DOHH2 (cell line): Measurements from ENCODE around the gene MRFAP1.

ENCODE experiments used
- H3F3A ChIP-seq: fragments of 200-600 bp; sonication (generic), shearing (Covaris generic); 2 replicates; pipeline ENCODE4 v1.6.0; 2016; ENCODE audit warnings: antibody characterized with exemption, mild to moderate bottlenecking; ENCODE audit not compliant: control insufficient read depth, insufficient read depth
- H3K27ac ChIP-seq: fragments of 200-600 bp; sonication (generic); 2 replicates; pipeline ENCODE4 v1.5.1; 2014; ENCODE audit warnings: low read depth, mild to moderate bottlenecking, low read length, moderate library complexity
- H3K27me3 ChIP-seq: fragments of 200-600 bp; sonication (generic); 2 replicates; pipeline ENCODE4 v1.6.1; 2014; ENCODE audit warnings: mild to moderate bottlenecking, low read length, mixed read lengths; ENCODE audit not compliant: control insufficient read depth
- H3K36me3 ChIP-seq: fragments of 200-600 bp; sonication (generic); 2 replicates; pipeline ENCODE4 v1.6.1; 2014; ENCODE audit warnings: mild to moderate bottlenecking, low read length, moderate library complexity, mixed read lengths; ENCODE audit not compliant: control insufficient read depth
- H3K4me1 ChIP-seq: fragments of 200-600 bp; sonication (generic); 2 replicates; pipeline ENCODE4 v1.6.1; 2014; ENCODE audit warnings: mild to moderate bottlenecking, low read length, mixed read lengths; ENCODE audit not compliant: control insufficient read depth
- H3K4me2 ChIP-seq: fragments of 200-600 bp; sonication (generic); 2 replicates; pipeline ENCODE4 v1.6.0; 2014; ENCODE audit warnings: mild to moderate bottlenecking, low read length, moderate library complexity
- H3K4me3 ChIP-seq: fragments of 200-600 bp; sonication (generic); 2 replicates; pipeline ENCODE4 v1.5.1; 2014; ENCODE audit warnings: mild to moderate bottlenecking, low read length, mixed read lengths
- H3K79me2 ChIP-seq: fragments of 200-600 bp; sonication (generic); 2 replicates; pipeline ENCODE4 v1.6.1; 2014; ENCODE audit warnings: mild to moderate bottlenecking, low read length, mixed read lengths; ENCODE audit not compliant: control insufficient read depth
- H3K9me2 ChIP-seq: fragments of 200-600 bp; sonication (generic); replicated peaks from 2 replicates; pipeline ENCODE4 v1.6.1; 2014; ENCODE audit warnings: mild to moderate bottlenecking, low read length, mixed read lengths; ENCODE audit not compliant: control insufficient read depth
- H3K9me3 ChIP-seq: fragments of 200-600 bp; sonication (generic); 2 replicates; pipeline ENCODE4 v1.6.1; 2014; ENCODE audit warnings: antibody characterized with exemption, low read length, mixed read lengths; ENCODE audit not compliant: control insufficient read depth, insufficient read depth
- H4K20me1 ChIP-seq: fragments of 200-600 bp; sonication (generic); 2 replicates; pipeline ENCODE4 v1.6.0; 2014; ENCODE audit warnings: low read depth, mild to moderate bottlenecking, antibody characterized with exemption, low read length, moderate library complexity; ENCODE audit not compliant: control insufficient read depth, insufficient read depth
- CTCF ChIP-seq: fragments of 200-600 bp; sonication (generic); IDR thresholded peaks from one replicate; pipeline ENCODE4 v1.5.1; 2014; ENCODE audit warnings: antibody characterized with exemption, mild to moderate bottlenecking, low read depth, low read length; ENCODE audit not compliant: poor library complexity, severe bottlenecking
- EZH2phosphoT487 ChIP-seq: fragments of 200-600 bp; sonication (generic); IDR thresholded peaks from 2 replicates; pipeline ENCODE4 v1.6.1; 2017; ENCODE audit warnings: borderline replicate concordance, mild to moderate bottlenecking, antibody characterized with exemption, low read length, moderate library complexity, mixed read lengths

MRFAP1 gene

GRCh38 chr4:6688879-6689505, 48.5 kb downstream of the MRFAP1 start:
- Histone ChIP-seq H3K79me2 (no peaks in the 10 kb centered on the region), H3K4me1 (no peaks in the 10 kb centered on the region), H3K4me2 (no peak overlapping the region), H3K27ac (no peak overlapping the region), H3K9me3 (no peaks in the 10 kb centered on the region), H3F3A (no peaks in the 10 kb centered on the region), H3K4me3 (no peak overlapping the region), H3K36me3 (no peaks in the 10 kb centered on the region), H4K20me1 (no peaks in the 10 kb centered on the region), H3K9me2 (no peaks in the 10 kb centered on the region), H3K27me3 (no peaks in the 10 kb centered on the region)
- TF ChIP-seq CTCF, result no peak

GRCh38 chr4:6689506-6689960, 49.0 kb downstream of the MRFAP1 start:
- Histone ChIP-seq H3K9me2 (no peaks in the 10 kb centered on the region), H3F3A (no peaks in the 10 kb centered on the region), H3K27me3 (no peaks in the 10 kb centered on the region), H3K27ac (no peak overlapping the region), H3K4me2 (no peak overlapping the region), H3K36me3 (no peaks in the 10 kb centered on the region), H3K9me3 (no peaks in the 10 kb centered on the region), H3K79me2 (no peaks in the 10 kb centered on the region), H4K20me1 (no peaks in the 10 kb centered on the region), H3K4me3 (no peak overlapping the region), H3K4me1 (no peaks in the 10 kb centered on the region)
- no peak for TF ChIP-seq CTCF
- TF ChIP-seq EZH2phosphoT487, result no peak
